SKM-1 treated with dmso at 0.1 percent for 144 hours (cell line): ENCODE results near the gene DPF3.

Experiments
- DNase-seq: peaks from one replicate; lab custom pipeline; 2025; ENCODE audit not compliant: unreplicated experiment; lab: John Stamatoyannopoulos, UW

Gene DPF3

GRCh38 chr14:72893636-72894322 is at the start of gene DPF3:
Gene DPF3, minus strand, starts transcription at chr14:72894101. Its CDS starts 13 bp downstream, at chr14:72894088.
- DNase-seq = peak; percentile 20

GRCh38 chr14:72942934-72943333 is 49.0 kb upstream of the DPF3 start:
- DNase-seq = no peak

- DNase-seq = no peak
These were observed 47.5 kb upstream of the DPF3 start for GRCh38 chr14:72941286-72941985.

GRCh38 chr14:72939630-72940029 is 45.7 kb upstream of the DPF3 start:
- no peak for DNase-seq

- DNase-seq = no peak
These were observed 39.0 kb upstream of the DPF3 start for GRCh38 chr14:72932893-72933292.

GRCh38 chr14:72929316-72930080 is 35.6 kb upstream of the DPF3 start:
- DNase-seq = no peak

GRCh38 chr14:72928872-72929271 is 35.0 kb upstream of the DPF3 start:
- DNase-seq = no peak

GRCh38 chr14:72926292-72927028 is 32.6 kb upstream of the DPF3 start, which contains the start of gene DCAF4:
Gene DCAF4, plus strand, starts transcription at chr14:72926464. Its CDS starts 11,515 bp downstream, at chr14:72937979.
- DNase-seq = peak; percentile 81

GRCh38 chr14:72925815-72926291 is 32.0 kb upstream of the DPF3 start:
- no peak for DNase-seq

- DNase-seq = no peak
These were observed 31.4 kb upstream of the DPF3 start for GRCh38 chr14:72925171-72925759.

GRCh38 chr14:72924337-72924736 is 30.4 kb upstream of the DPF3 start:
- no peak for DNase-seq

- DNase-seq = no peak
These were observed 27.5 kb upstream of the DPF3 start for GRCh38 chr14:72921396-72921795.

- DNase-seq = no peak
These were observed 26.1 kb upstream of the DPF3 start for GRCh38 chr14:72920008-72920407.

GRCh38 chr14:72917094-72917802 is 23.3 kb upstream of the DPF3 start:
- no peak for DNase-seq

GRCh38 chr14:72916174-72916573 is 22.3 kb upstream of the DPF3 start:
- DNase-seq = no peak

GRCh38 chr14:72913809-72914208 is 19.9 kb upstream of the DPF3 start:
- DNase-seq = no peak

- no peak for DNase-seq
These were observed 15.3 kb upstream of the DPF3 start for GRCh38 chr14:72909163-72909562.

GRCh38 chr14:72907886-72908285 is 14.0 kb upstream of the DPF3 start:
- DNase-seq = no peak

- DNase-seq = no peak
These were observed 13.0 kb upstream of the DPF3 start for GRCh38 chr14:72906879-72907278.

- no peak for DNase-seq
These were observed 12.4 kb upstream of the DPF3 start for GRCh38 chr14:72906316-72906715.
